ENCODE results near the gene TULP4.

GRCh38 chr6:158340252-158340651 lies 28.0 kb downstream of the TULP4 start:
- no peak for TF ChIP-seq CTCF (IDR thresholded peaks at IDR 0.05)
- no peak for TF ChIP-seq EZH2 (IDR thresholded peaks at IDR 0.05; ENCODE audit: borderline replicate concordance, insufficient read depth, low read depth, low read length, poor library complexity, severe bottlenecking)
